Activated CD8-positive, alpha-beta memory T cell treated with anti-CD3 and anti-CD28 coated beads for 24 hours (primary cell): ENCODE data around the gene NSFL1C.
"Not testable (repeated sequence)": the region's sequence is repeated elsewhere in the genome, so short reads cannot be mapped to it uniquely, and the experiment has no call there.

Source experiments
- DNase-seq: peaks from one replicate; pipeline ENCODE4 v3.0.0-alpha.2; 2020

Gene NSFL1C

GRCh38 chr20:1422753-1423152 lies 43.9 kb downstream of the NSFL1C start:
- DNase-seq: no peak

DNA sequence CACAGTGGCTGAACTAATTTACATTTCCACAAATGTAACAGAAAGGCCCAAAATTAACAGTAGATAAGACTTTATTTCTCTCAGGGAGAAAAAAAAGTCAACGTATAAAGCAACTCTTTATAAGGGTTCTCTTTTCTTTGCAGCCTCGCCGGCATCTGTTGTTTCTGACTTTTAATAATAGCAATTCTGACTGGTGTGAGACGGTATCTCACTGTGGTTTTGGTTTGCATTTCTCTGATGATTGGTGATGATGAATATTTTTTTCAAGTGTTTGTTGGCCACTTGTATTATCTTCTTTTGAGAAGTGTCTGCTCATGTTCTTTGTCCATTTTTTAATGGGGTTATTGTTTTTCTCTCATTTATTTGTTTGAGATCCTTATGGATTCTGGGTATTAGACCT lies 46.6 kb downstream of the NSFL1C start:
- DNase-seq: no peak

- no peak for DNase-seq
These were observed 48.3 kb downstream of the NSFL1C start for GRCh38 chr20:1418350-1418749.

DNA sequence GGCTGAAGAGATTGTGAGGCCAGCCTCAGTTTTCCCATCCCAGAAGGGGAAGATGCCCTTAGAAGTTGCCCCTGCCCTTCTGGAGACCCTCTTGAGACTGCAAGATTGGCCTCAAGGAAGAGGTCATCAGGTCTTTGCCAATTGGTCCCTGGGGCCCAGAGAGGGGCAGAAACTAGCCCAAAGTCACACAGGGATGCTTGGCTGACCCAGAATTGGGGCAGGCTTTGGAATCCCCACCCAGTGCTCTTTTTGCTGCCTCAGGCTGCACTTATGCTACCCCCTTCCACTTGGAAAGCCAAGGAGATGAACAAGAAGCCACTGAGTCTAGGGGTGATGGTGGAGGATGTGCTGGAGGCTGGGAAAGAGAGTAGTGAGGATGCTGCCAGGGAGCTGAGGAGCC lies 48.9 kb downstream of the NSFL1C start:
- no peak for DNase-seq

- DNase-seq: no peak
These were observed 49.4 kb downstream of the NSFL1C start for GRCh38 chr20:1417273-1417672.

GRCh38 chr20:1415667-1416468 lies 50.8 kb downstream of the NSFL1C start:
- no peak for DNase-seq

GRCh38 chr20:1414982-1415381 lies 51.7 kb downstream of the NSFL1C start:
- no peak for DNase-seq

DNA sequence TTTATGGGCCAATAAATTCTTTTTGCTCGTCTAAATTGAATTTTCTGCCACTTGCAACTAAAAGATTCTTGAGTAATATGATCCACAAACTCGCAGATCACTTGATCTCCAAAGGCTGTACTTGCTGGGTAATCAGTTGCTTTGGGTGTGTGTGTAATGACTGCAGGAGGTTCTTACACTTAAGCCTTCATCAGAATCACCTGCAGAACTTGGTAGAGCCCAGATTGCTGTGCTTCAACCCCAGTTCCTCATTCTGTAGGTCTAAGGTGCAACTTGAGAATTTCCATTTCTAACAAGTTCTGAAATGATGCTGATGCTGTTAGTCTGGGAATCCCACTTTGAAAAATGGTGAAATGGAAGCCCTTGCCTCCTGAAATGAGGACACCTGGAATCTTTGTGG lies 60.8 kb downstream of the NSFL1C start:
- DNase-seq: no peak

DNA sequence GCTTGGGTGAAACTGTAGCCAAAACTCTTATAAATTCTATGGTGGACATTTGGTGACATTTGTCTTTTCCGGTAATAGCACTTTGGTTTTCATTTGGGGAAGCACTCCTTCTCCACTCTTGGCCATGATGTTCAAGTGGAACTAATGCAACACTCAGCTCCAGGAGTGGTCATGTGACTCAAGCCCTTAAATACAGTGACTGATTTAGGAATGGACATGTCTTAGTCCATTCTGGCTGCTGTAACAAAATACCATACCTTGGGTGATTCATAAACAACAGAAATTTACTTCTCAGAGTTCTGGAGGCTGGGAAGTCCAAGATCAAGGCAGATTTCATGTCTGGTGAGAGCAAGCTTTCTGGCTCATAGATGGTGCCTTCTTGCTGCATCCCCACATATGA lies 63.0 kb downstream of the NSFL1C start:
- no peak for DNase-seq

- no peak for DNase-seq
These were observed 64.5 kb downstream of the NSFL1C start for GRCh38 chr20:1402149-1402548.

DNA sequence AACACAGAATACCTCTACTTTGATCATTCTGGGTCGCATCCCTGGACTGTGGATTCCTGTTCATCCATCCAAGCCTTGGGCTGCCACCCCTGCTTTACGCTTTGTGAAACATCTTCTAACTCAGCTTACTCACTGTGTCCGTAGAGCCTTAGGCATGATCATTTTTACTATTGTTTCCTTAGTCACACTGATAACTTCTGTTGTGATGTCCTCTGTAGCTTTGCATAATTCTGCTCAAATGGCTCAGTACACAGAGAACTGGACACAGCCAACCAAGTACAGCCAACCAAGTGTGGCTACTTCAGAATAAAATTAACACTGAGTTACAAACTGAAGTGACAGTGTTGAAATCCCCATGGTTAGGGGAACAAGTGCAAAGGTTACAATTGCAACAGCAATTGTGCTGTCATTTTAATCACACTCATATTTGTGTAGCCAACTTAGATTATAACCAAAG lies 65.2 kb downstream of the NSFL1C start:
- DNase-seq: no peak

- not testable (repeated sequence) for DNase-seq
These were observed 66.8 kb downstream of the NSFL1C start for GRCh38 chr20:1399678-1400366.

DNA sequence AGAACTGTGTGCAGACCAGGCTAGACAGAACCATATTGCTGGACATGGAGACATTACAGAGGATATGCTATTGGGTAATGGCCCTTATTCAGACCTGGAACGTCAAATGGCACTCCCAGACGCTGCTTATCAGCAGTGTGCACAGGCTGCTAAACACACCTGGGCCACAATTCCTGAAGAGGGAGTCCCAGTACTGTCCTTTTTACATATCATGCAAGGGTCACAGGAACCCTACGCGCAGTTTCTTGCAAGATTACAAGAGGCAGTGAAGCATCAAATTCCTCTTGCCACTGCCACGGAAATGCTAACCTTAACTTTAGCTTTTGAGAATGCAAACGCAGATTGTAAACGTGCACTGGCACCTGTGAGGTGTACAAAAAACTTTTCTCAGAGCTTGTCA lies 68.5 kb downstream of the NSFL1C start:
- DNase-seq: not testable (repeated sequence)

GRCh38 chr20:1397710-1398109 lies 68.9 kb downstream of the NSFL1C start:
- no peak for DNase-seq

DNA sequence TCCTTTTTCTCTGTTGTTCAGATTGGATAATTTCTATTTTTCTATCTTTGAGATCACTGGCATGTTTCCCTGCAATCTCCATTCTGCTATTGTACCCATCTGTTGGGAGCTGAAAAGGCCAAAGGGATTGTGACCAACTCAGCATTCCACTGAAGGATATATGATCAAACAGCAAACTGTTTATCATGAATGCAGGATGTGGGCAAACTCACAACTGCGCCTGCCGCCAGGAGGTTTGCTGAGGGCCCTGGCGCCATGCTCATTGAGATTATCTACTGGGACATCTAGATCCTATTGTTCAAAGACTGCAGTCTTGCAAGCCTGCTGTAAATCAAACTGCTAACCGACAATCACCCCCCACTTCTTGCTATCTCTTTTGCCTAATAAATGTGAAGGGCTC lies 69.9 kb downstream of the NSFL1C start:
- DNase-seq: no peak

- no peak for DNase-seq
These were observed 70.4 kb downstream of the NSFL1C start for GRCh38 chr20:1396264-1396663.

DNA sequence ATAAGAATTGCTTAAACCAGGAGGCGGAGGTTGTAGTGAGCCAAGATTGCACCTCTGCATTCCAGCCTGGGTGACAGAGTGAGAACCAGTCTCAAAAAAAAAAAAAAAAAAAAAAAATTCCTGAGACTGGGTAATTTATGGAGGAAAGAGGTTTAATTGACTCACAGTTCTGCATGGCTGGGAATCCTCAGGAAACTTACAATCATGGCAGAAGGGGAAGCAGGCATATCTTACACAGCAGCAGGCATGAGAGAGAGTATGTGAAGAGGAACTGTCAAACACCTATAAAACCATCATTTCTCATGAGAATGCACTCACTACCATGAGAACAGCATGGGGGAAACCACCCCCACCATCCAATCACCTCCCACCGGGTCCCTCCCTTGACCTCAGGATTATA lies 72.0 kb downstream of the NSFL1C start:
- no peak for DNase-seq

DNA sequence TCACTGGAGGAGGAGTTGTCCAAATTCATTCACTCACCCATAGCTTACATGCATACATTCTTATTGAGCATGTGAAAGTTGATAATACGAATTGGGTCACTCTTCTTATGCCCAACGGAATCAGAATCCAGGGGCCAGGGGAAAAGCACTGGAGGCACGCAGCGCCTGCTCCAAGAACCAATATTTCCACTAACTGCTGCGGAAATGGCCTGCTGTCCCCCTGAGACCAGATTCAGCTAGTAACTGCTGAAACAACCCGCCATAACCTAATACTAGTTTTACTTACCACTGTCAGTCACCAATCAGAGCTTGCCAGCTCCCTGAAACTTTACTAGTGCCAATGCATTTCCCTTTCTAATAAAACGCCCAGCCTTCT lies 73.2 kb downstream of the NSFL1C start:
- no peak for DNase-seq

- DNase-seq: peak; percentile 94
These were observed 73.7 kb downstream of the NSFL1C start, which contains the start of gene FKBP1A for GRCh38 chr20:1392693-1393506. Gene FKBP1A, minus strand, starts transcription at chr20:1393054. Its CDS starts 56 bp downstream, at chr20:1392998.

DNA sequence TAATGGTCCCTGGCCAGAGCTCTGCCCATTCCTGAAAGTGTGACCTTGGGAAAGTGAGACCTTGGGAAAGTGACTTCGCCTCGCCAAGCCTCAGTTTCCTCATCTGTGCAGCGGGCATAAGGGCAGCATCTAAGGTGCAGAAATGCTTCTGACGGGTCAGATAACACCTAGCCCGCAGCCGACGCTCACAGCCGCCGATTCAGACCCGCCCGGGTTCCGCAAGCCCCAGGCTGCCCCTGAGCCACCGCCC lies 74.3 kb downstream of the NSFL1C start:
- no peak for DNase-seq
